ENCODE results near the gene ATRX. TPM values are rescaled to one million over a fixed set of nuclear protein-coding genes. Genes with fewer than 3 reads are reported as not detected.

ATRX gene
- total RNA-seq, 1 donor from 2014 or later = 83.4 TPM

- DNase-seq (no peak), ATAC-seq (no peak)
- Histone ChIP-seq H3K9me3 (no peaks in the 10 kb centered on the region), H3K4me3 (no peak overlapping the region), H3K4me1 (no peaks in the 10 kb centered on the region), H3K27ac (no peak overlapping the region), H3K27me3 (no peaks in the 10 kb centered on the region), H3K36me3 (no peaks in the 10 kb centered on the region)
- TF ChIP-seq, protein P1, sequence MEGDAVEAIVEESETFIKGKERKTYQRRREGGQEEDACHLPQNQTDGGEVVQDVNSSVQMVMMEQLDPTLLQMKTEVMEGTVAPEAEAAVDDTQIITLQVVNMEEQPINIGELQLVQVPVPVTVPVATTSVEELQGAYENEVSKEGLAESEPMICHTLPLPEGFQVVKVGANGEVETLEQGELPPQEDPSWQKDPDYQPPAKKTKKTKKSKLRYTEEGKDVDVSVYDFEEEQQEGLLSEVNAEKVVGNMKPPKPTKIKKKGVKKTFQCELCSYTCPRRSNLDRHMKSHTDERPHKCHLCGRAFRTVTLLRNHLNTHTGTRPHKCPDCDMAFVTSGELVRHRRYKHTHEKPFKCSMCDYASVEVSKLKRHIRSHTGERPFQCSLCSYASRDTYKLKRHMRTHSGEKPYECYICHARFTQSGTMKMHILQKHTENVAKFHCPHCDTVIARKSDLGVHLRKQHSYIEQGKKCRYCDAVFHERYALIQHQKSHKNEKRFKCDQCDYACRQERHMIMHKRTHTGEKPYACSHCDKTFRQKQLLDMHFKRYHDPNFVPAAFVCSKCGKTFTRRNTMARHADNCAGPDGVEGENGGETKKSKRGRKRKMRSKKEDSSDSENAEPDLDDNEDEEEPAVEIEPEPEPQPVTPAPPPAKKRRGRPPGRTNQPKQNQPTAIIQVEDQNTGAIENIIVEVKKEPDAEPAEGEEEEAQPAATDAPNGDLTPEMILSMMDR (IDR thresholded peaks at IDR 0.05) = no peak
- intact Hi-C loops (cut with DNase I) = no loop called here
Measured at GRCh38 chrX:77802201-77802600, 16.2 kb upstream of the ATRX start.

GRCh38 chrX:77795124-77795523 lies 9.1 kb upstream of the ATRX start:
- Histone ChIP-seq H3K27me3 (no peaks in the 10 kb centered on the region), H3K4me3 (no peak overlapping the region), H3K36me3 (no peaks in the 10 kb centered on the region), H3K27ac (no peak overlapping the region), H3K4me1 (no peaks in the 10 kb centered on the region), H3K9me3 (no peaks in the 10 kb centered on the region)
- DNase-seq (no peak), ATAC-seq (no peak)
- intact Hi-C loops (cut with DNase I) = no loop called here
- TF ChIP-seq, protein P1 (IDR thresholded peaks at IDR 0.05) = no peak

- Histone ChIP-seq H3K27me3 (no peaks in the 10 kb centered on the region), H3K27ac (no peak overlapping the region), H3K4me1 (no peaks in the 10 kb centered on the region), H3K9me3 (no peaks in the 10 kb centered on the region), H3K36me3 (no peaks in the 10 kb centered on the region), H3K4me3 (no peak overlapping the region)
- intact Hi-C loops (cut with DNase I) = no loop called here
- TF ChIP-seq, protein P1 (IDR thresholded peaks at IDR 0.05) = no peak
- DNase-seq (no peak), ATAC-seq (no peak)
Measured at GRCh38 chrX:77793946-77794345, 7.9 kb upstream of the ATRX start.

DNA sequence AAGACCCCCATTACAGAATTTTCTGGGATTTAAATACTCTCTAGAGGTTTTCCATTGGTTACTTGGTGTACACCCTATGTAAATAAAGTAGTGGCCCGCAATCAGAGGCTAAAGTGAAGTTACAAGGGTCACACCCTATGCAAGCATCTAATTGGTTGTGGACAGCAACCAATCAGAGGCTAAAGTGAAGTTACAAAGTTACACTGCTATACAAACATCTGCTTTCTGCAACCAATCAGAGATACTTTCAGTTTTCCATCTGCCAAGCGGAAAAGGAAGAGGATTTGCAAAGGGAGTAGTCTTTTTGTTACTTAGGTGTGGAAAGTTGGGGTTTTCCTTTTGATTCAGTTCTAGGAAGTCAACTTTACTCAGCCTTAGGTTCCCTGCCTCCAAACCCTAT lies 2.0 kb upstream of the ATRX start:
- TF ChIP-seq, protein P1 (IDR thresholded peaks at IDR 0.05) = no peak
- Histone ChIP-seq H3K27ac (peak overlapping the region; percentile 11), H3K27me3 (no peaks in the 10 kb centered on the region), H3K4me1 (no peaks in the 10 kb centered on the region), H3K9me3 (no peaks in the 10 kb centered on the region), H3K4me3 (peak overlapping the region; percentile 37), H3K36me3 (no peaks in the 10 kb centered on the region)
- peak; percentile 71 for ATAC-seq
- intact Hi-C loops (cut with DNase I) = no loop called here
- DNase-seq = no peak

GRCh38 chrX:77786365-77786680 lies 307 bp upstream of the ATRX start:
- intact Hi-C loops (cut with DNase I) = no loop called here
- ATAC-seq = no peak
- H3K36me3 ChIP-seq = no peaks in the 10 kb centered on the region
- no peak for DNase-seq
- H3K27me3 ChIP-seq = no peaks in the 10 kb centered on the region
- H3K4me3 ChIP-seq = peak overlapping the region; percentile 67
- peak overlapping the region; percentile 94 for H3K27ac ChIP-seq
- no peaks in the 10 kb centered on the region for H3K4me1 ChIP-seq
- no peaks in the 10 kb centered on the region for H3K9me3 ChIP-seq
- TF ChIP-seq, protein P1 (IDR thresholded peaks at IDR 0.05) = no peak

- no peak overlapping the region for H3K27ac ChIP-seq
- no peaks in the 10 kb centered on the region for H3K36me3 ChIP-seq
- no peak for DNase-seq
- no peak overlapping the region for H3K4me3 ChIP-seq
- H3K9me3 ChIP-seq = no peaks in the 10 kb centered on the region
- TF ChIP-seq, protein P1 (IDR thresholded peaks at IDR 0.05) = no peak
- H3K27me3 ChIP-seq = no peaks in the 10 kb centered on the region
- H3K4me1 ChIP-seq = peaks cover 3% of the 10 kb centered on the region
- intact Hi-C loops (cut with DNase I) = no loop called here
- no peak for ATAC-seq
Measured at GRCh38 chrX:77779695-77780094, 6.3 kb downstream of the ATRX start.

Measured in upper lobe of right lung (tissue), 1 donor.